ENCODE data around the gene SOX18.

Gene SOX18

DNA sequence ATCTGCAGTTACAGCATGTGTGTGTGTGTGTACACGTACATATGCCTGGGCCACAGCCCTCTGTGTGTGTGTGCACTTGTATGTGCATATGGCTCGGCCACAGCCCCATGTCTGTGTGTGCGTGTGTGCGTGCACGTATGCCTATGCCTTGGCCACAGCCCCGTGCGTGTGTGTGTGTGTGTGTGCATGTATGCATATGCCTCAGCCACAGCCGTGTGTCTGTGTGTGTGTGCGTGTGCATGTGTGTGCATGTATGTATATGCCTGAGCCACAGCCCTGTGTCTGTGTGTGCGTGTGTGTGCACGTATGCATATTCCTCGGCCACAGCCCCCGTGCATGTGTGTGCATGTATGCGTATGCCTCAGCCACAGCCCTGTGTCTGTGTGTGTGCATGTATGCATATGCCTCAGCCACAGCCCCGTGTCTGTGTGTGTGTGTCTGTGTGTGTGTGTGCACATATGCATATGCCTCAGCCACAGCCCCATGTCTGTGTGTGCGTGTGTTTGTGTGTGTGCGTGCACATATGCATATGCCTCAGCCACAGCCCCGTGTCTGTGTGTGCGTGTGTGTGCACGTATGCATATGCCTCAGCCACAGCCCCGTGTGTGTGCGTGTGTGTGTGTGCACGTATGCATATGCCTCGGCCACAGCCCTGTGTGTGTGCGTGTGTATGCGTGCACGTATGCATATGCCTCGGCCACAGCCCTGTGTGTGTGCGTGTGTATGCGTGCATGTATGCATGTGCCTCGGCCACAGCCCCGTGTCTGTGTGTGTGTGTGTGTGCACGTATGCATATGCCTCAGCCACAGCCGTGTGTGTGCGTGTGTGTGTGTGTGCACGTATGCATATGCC lies 28.1 kb downstream of the SOX18 start:
- DNase-seq (ENCODE audit: low spot score): no peak

DNA sequence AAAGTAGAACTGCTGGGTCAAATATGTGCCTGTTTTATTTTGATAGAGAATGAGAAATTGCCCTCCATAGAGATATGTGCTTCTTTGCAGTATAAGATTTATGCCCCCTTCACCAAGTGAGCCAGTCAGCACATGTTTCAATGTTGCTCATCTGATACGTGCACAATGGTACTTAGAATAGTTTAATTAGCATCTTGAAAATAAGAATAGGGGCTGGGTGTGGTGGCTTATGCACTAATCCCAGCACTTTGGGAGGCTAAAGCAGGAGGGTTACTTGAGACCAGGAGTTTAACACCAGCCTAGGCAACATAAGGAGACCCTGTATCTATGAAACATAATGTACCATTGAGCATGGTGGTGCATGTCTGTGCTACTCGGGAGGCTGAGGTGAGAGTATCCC lies 33.8 kb downstream of the SOX18 start:
- DNase-seq (ENCODE audit: low spot score): no peak

- DNase-seq (ENCODE audit: low spot score): peak; percentile 37
These were observed 36.9 kb downstream of the SOX18 start for GRCh38 chr20:64012385-64013154.

DNA sequence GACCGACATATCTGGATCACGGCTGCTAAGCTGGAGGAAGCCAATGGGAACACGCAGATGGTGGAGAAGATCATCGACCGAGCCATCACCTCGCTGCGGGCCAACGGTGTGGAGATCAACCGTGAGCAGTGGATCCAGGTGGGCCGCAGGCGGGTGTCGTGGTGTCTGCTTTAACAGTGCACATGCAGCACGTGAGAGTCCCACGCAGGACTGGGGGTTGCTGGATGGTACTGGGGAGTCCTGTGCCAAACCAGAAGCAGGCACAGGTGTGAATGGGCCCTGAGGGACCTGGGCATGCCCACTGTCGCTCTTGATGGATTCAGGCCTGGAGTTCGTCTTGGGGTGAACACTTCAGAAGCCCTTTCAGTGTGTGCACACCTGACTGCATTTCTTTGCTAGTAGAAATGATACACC lies 38.1 kb downstream of the SOX18 start:
- DNase-seq (ENCODE audit: low spot score): no peak

- DNase-seq (ENCODE audit: low spot score): no peak
These were observed 38.7 kb downstream of the SOX18 start for GRCh38 chr20:64010711-64011237.

- DNase-seq (ENCODE audit: low spot score): no peak
These were observed 39.5 kb downstream of the SOX18 start for GRCh38 chr20:64009811-64010387.

DNA sequence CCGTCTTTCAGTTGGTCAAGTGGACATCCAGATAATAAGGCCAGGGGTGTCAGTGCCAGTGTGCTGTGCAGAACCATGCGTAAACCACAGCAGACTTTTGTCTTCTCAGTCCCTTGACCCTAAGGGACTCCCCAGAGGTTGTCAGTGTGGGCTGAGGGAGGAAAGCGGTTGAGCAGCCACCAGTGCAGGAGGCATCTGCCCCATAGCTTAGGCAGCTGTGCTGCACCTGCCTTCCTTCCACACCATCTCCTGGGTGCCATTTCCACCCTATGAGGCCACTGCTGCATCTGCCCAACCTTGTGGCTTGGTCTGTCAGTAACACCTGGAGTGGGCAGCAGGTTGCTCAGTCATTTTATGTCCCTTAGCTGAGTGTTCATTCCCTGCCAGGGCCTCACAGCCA lies 42.5 kb downstream of the SOX18 start:
- no peak for DNase-seq (ENCODE audit: low spot score)

GRCh38 chr20:64006490-64006889 lies 42.9 kb downstream of the SOX18 start:
- no peak for DNase-seq (ENCODE audit: low spot score)

GRCh38 chr20:64005394-64005793 lies 44.0 kb downstream of the SOX18 start:
- DNase-seq (ENCODE audit: low spot score): no peak

- DNase-seq (ENCODE audit: low spot score): no peak
These were observed 45.3 kb downstream of the SOX18 start for GRCh38 chr20:64003960-64004725.

- DNase-seq (ENCODE audit: low spot score): no peak
These were observed 47.8 kb downstream of the SOX18 start for GRCh38 chr20:64001607-64002011.

DNA sequence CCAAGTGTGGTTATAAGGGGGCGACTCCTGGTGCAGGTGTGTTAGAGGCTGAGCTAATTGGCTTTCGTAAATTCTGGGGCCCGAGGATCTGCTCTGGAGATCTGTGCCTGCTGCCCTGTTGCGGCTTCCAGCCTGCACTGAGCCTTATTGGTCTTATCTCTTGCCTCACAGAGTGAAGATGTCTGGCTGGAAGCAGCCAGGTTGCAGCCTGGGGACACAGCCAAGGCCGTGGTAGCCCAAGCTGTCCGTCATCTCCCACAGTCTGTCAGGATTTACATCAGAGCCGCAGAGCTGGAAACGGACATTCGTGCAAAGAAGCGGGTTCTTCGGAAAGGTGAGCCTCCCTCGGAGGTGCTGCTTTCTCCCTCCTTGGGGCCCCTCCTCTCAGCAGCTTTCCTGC lies 48.5 kb downstream of the SOX18 start:
- DNase-seq (ENCODE audit: low spot score): no peak
